ENCODE measurements around the gene BRF1.

DNA sequence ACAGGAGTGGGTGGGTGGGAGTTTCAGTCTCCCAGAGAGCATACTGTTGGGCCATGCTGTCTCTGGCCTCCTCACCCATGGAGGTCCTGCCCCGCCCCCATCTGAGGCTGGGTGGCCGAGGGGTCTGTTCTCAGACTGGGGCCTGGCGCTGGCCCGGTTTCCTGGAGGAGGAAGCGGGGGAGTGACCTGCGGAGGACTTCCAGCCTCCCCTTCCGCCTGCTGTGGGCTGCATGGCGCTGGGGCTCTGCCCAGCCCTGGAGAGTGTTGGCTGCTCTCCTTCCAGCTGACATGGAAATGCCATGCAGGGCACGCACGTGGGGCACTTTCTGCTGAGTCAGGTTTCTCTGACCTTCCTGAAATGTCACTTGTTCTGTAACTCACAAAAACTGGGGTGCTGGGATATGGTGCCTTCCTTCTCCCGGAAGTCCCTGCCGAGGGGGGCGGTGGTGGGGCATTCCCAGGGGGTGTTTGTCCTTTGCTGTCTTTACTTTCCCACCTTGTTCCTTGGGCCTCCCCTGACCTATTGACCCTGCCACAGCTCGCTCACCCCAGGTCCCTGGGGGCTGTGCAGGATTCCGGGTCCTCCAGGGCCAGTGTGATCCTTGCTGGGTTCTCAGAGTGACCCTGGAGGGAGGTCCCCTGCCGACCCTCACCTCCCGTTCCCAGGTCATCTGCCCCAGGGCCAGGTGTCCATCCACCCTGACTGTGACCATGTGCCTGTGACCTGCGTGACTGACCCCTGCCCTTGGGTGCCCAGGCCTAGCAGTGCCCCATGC, 37.4 kb upstream of the BRF1 start:
- TF ChIP-seq, protein P1, sequence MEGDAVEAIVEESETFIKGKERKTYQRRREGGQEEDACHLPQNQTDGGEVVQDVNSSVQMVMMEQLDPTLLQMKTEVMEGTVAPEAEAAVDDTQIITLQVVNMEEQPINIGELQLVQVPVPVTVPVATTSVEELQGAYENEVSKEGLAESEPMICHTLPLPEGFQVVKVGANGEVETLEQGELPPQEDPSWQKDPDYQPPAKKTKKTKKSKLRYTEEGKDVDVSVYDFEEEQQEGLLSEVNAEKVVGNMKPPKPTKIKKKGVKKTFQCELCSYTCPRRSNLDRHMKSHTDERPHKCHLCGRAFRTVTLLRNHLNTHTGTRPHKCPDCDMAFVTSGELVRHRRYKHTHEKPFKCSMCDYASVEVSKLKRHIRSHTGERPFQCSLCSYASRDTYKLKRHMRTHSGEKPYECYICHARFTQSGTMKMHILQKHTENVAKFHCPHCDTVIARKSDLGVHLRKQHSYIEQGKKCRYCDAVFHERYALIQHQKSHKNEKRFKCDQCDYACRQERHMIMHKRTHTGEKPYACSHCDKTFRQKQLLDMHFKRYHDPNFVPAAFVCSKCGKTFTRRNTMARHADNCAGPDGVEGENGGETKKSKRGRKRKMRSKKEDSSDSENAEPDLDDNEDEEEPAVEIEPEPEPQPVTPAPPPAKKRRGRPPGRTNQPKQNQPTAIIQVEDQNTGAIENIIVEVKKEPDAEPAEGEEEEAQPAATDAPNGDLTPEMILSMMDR (conservative IDR thresholded peaks at IDR 0.05; ENCODE audit: low read depth, low read length): no peak
- TF ChIP-seq EZH2 (IDR thresholded peaks at IDR 0.05; ENCODE audit: borderline replicate concordance, low read depth, low read length, poor library complexity, severe bottlenecking): no peak

All from A673 (cell line).